Fibroblast of mammary gland (primary cell): ENCODE measurements around the gene CA11.
"Not testable (repeated sequence)": the region's sequence is repeated elsewhere in the genome, so short reads cannot be mapped to it uniquely, and the experiment has no call there.

ENCODE experiments used
- DNase-seq: peaks from one replicate; pipeline ENCODE4 v3.0.0-alpha.2; 2010; ENCODE audit warnings: low read depth
- H3K4me3 ChIP-seq: 2 replicates; pipeline ENCODE4 v1.5.1; 2011; ENCODE audit warnings: low read depth, mild to moderate bottlenecking, low read length, moderate library complexity; ENCODE audit not compliant: control insufficient read depth
- TF ChIP-seq, protein P1 (sequence below): conservative IDR thresholded peaks from 2 replicates; pipeline ENCODE4 v1.5.1; 2011; ENCODE audit warnings: low read depth, low read length, inconsistent platforms; ENCODE audit not compliant: control insufficient read depth, insufficient read depth

Gene CA11

DNA sequence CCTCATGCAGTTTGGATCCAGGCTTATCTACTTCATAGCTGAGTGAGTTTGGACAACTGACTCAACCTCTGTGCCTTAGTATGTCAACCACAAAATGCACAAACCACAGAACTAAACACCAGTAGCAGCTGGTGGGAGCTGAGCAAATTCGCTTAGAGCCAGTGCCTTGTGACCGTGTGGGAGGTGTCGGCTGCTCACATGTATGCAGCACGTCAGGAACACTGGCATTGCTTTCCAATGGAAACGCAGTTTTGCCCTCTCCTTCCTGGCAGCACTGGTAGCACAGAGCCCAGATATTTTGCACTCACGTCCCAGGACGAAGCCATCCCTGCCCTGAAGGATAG is 35.1 kb upstream of the CA11 start:
- TF ChIP-seq, protein P1, sequence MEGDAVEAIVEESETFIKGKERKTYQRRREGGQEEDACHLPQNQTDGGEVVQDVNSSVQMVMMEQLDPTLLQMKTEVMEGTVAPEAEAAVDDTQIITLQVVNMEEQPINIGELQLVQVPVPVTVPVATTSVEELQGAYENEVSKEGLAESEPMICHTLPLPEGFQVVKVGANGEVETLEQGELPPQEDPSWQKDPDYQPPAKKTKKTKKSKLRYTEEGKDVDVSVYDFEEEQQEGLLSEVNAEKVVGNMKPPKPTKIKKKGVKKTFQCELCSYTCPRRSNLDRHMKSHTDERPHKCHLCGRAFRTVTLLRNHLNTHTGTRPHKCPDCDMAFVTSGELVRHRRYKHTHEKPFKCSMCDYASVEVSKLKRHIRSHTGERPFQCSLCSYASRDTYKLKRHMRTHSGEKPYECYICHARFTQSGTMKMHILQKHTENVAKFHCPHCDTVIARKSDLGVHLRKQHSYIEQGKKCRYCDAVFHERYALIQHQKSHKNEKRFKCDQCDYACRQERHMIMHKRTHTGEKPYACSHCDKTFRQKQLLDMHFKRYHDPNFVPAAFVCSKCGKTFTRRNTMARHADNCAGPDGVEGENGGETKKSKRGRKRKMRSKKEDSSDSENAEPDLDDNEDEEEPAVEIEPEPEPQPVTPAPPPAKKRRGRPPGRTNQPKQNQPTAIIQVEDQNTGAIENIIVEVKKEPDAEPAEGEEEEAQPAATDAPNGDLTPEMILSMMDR = no peak
- peak; percentile 82 for DNase-seq
- no peak overlapping the region for H3K4me3 ChIP-seq

DNA sequence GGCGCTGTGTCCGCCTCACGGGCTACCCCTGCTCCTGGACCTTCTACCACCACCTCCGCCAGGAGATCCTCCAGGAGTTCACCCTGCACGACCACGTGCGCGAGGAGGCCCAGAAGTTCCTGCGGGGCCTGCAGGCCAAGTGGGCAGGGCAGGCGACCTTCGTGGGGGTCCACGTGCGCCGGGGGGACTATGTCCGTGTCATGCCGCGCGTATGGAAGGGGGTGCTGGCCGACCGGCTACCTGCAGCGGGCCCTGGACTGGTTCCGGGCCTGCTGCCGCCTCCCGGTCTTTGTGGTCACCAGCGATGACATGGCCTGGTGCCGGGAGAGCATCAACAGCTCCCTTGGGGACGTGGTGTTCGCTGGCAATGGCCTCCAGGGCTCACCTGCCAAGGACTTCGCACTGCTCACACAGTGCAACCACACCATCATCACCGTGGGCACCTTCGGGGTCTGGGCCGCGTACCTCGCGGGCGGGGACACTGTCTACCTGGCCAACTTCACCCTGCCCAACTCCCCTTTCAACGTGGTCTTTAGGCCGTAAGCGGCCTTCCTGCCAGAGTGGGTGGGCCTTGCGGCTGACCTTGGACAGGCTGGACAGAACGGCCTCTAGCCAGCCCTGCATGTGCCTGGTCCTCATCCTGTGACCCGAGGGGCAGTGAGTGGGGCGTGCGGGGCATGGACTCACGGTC is 34.6 kb upstream of the CA11 start:
- TF ChIP-seq, protein P1 = no peak
- no peak for DNase-seq
- no peak overlapping the region for H3K4me3 ChIP-seq

DNA sequence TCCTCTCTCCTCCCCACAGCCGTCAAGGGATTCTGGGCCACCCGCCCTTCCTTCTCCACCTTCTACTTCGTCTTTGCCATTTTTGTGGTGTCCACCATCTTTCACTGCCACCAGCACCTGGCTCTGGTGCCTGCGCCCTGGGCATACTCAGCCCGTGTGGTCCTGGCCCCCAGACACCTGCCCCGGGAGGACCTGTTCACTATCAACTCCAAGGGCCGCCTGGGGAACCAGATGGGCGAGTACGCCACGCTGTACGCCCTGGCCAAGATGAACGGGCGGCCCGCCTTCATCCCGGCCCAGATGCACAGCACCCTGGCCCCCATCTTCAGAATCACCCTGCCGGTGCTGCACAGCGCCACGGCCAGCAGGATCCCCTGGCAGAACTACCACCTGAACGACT is 34.0 kb upstream of the CA11 start:
- not testable (repeated sequence) for H3K4me3 ChIP-seq, DNase-seq

DNA sequence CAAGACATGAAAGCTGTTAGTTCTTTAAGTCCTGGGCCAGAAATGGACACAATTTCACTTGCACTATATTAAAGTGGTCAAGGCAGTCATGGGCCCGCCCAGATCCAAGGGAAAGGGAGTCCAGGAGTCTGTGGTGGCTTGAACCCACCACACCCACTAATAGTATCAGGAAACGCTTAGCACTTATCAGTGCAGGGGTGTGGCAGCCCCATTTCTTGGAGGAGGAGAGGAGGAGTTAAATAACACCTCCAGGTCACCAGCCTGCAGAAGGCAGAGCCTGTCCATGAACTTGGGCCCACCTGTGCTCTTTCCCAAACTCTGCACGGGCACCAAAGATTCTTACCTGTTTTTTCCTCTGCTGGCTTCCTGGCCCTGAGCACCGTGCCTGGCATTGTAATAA is 32.2 kb upstream of the CA11 start:
- TF ChIP-seq, protein P1 = no peak
- no peak overlapping the region for H3K4me3 ChIP-seq
- no peak for DNase-seq

DNA sequence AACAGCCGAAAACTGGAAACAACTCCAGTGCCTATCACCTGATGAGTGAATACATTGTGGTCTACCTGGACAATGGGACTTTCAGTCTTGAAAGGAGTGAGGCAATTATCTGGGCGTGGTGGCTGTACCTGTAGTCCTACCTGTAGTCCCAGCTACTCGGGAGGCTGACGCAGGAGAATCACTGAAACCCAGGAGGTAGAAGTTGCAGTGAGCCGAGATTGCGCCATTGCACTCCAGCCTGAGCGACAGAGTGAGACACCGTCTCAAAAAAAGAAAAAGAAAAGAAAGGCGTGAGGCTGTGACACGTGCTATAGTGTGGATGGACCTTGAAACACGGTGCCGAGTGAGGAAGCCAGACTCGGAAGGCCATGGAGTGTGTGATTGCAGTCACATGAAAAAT is 30.9 kb upstream of the CA11 start:
- TF ChIP-seq, protein P1 = no peak
- no peak for DNase-seq
- H3K4me3 ChIP-seq = no peak overlapping the region

DNA sequence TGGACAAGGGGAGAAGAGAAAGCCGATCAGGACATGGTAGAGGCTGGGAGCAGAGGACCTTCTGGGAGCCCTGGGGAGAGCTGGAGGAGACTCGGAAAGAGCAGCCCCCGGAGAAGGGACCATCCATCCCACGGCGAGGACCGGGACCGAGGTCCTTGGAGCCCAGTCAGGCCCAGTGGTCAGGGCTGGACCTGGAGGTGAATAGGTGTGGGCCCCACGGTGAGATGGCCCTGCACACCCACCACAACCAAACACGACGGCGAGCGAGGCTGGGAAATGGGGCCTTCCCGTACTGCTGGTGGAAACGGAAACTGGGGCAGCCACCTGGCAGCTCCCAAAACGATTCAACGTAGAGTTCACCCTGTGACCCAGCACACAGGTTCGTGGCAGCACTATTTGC is 30.5 kb upstream of the CA11 start:
- TF ChIP-seq, protein P1 = no peak
- DNase-seq = no peak
- H3K4me3 ChIP-seq = no peak overlapping the region

DNA sequence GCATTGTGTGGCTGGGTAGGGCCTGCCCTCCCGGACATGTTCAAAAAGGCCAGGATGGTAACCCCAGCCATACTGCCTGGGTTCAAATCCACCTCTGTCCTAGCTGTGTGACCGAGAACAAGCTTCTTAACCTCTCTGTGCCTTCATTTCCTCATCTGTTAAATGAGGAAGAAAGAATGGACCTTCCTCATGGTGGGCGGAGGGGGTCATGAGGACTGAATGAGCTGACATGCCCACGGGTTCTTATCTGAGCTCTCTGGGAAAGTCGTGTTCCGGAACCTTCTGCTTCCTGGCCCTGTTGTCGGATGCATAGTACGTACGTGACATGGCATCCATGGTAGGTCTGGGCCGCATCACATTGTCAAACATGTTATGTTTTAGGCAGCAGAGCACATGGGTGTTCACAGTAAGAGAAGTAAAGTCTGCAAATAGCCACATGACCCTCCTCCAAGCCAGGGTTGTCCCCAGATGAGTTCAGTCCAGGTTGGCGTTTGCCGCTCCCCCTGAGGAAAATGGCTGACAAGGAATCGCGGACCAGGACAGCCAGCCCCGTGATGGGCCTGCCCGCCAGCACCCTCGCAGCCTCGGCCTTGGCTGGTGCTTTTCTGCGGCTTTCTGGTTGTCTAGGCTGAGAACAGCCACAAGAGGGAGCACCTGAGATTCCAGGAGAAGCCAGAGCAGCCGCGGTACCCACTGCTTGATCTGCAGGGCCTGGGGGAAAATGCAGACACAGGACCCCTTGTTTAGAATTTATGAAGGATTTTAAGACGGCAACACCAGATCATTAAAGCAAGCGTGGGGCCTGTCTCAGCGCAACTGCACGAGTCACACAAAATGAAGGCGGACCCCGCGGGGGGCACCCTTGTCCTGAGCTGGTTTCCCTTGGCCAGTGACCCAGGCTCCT is 29.2 kb upstream of the CA11 start:
- TF ChIP-seq, protein P1 = peak; percentile 88
- H3K4me3 ChIP-seq = no peak overlapping the region
- peak; percentile 80 for DNase-seq
